Medulla oblongata (tissue), 1 donor: ENCODE data around the gene PAF1.

Experiments used
- DNase-seq: peaks from one replicate; pipeline ENCODE4 v3.0.0-alpha.2; 2015; ENCODE audit errors: extremely low spot score

PAF1 gene

DNA sequence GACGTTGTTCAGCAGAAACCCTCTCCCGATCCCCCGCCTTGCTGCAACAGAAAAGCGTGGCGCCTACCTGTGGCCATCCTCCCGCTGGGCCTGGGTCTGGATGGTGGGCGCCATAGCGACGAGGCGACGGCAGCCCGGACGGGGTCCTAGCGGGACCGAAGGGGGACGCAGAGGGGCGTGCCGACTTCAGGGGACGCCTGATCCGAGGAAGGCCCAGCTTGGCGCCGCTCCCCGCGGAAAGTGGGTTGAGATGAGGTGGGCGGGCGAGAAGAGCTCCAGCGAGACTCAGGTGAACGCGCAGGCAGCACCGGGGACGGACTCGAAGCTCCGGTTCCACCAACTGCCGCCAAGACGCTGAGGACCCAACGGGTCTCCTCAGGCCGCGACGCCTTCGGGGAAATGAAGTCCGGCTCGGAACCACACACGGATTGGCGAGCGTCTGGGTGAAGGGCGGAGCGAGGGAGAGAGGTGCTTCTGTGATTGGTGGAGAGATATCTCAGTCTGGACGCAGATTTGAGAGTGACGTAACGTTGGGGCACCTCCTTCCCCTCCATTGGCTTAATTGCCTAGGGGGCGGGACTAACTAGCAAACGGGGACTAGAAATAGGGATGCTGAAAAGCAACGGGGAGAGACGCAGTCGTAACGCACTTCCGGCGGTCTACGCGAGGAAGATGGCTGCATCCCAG lies at the start of gene PAF1, which contains the start of gene MED29:
TSS of gene PAF1 (minus strand) at position 356 of the 687 bp plus-strand sequence. CDS start at position 114, 242 bp downstream.
TSS of gene MED29 (plus strand) at position 628 of the 687 bp plus-strand sequence. CDS start at position 673, 45 bp downstream.
- peak; percentile 100 for DNase-seq

DNA sequence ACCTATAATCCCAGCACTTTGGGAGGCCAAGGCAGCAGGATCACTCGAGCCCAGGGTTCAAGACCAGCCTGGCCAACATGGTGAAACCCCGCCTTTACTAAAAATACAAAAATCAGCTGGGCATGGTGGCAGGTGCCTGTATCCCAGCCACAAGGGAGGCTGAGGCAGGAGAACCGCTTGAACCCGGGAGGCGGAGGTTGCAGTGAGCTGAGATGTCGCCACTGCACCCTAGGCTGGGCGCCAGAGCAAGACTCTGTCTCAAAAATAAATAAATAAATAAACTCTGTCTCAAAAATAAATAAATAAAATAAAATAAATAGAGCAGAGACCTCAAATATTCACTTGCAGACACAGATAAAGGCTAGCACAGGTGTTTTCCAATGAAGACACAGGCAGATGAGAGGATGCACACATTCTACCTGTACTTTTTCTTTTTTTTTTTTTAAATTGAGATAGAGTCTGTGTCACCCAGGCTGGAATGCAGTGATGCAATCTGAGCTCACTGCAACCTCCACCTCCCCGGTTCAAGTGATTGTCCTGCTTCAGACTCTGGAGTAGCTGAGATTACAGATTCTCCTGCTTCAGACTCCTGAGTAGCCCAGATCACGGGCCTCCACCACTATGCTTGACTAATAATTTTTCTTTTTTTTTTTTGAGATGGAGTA lies 47.5 kb upstream of the PAF1 start:
- no peak for DNase-seq

- DNase-seq: no peak
Observed at GRCh38 chr19:39436350-39436716, 45.4 kb upstream of the PAF1 start.

GRCh38 chr19:39435499-39436349 lies 44.8 kb upstream of the PAF1 start, which contains the start of gene RPS16:
RPS16 (minus strand) TSS chr19:39435949; CDS start chr19:39435895, 54 bp downstream.
- DNase-seq: peak; percentile 98

- DNase-seq: no peak
Observed at GRCh38 chr19:39434123-39435076, 43.5 kb upstream of the PAF1 start.

DNA sequence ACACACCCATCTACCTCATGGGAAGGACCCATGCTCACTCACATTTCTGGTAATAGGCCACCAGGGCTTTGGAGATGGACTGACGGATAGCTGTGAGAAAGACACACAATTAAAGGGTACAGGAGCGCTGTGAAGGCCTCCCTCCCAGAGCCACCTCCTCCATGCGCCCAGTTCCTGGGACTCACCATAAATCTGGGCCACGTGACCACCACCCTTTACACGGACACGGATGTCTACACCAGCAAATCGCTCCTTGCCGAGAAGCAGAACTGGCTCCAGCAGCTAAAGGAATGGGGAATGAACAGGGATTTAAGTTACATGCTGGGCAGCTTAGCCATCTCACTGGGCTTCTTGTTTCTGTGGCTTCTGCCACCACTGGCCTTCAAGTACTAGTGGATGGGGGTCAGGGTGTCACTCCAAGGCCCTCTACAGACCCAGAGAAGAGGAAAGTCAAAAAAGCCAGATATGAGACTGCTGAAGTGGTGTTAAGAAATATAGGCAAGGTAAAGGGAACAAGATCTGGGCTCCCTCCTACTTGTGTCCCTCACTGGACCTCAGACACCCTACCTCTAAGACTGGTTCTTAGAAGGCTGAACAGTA lies 42.7 kb upstream of the PAF1 start:
- no peak for DNase-seq

DNA sequence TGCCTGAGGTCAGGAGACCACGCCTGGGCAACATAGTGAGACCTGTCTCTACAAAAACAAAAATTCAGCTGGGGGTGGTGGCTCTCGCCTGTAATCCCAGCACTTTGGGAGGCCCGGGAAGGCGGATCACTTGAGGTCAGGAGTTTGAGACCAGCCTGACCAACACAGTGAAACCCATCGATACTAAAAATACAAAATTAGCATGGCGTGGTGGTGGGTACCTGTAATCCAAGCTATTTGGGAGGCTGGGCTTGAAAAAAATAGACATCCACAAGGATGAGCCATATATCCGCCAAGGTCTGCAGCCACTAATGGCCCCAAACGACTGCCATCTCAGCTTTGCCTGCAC lies 41.7 kb upstream of the PAF1 start:
- no peak for DNase-seq

DNA sequence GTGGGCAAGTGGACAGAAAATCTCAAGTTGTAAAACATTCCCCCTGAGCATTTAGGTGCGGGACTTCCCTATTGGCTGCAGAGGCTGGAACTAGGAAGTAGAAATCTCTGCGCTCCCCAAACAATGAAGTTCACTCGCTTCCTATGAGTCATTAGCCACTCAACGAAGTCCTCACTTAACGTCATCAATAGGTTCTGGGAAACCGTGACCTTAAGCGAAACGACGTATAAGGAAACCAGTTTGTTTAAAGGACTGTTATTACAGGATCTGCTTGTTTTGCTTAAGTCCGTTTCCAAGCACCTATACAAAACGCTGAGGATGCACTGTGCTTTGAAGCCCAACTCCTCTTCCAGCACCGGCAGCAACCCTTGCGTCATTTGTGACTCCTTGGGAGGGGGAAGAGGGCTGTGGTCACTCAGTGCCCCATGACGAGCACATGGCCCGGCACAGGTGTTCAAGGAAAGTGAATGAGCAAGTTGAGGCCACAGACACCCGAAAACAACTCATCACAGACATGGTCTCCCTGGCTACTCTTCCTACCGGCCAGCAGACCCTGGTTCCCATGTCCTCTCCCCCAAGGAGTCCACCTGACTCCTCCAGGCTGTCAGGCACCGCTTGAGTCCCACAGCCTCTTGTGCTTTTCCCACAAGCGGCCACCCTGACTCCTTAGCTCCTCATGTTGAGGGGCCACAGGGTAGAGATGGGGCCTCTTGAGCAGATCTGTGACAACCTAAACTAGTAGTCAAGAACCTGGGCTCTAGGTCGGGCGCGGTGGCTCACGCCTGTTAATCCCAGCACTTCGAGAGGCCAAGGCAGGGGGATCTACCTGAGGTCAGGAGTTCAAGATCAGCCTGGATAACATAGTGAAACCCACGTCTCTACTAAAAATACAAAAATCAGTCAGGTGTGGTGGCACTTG lies 40.0 kb upstream of the PAF1 start:
- peak; percentile 37 for DNase-seq

- DNase-seq: no peak
Observed at GRCh38 chr19:39428283-39429112, 37.6 kb upstream of the PAF1 start.

- no peak for DNase-seq
Observed at GRCh38 chr19:39427707-39428106, 36.8 kb upstream of the PAF1 start.

DNA sequence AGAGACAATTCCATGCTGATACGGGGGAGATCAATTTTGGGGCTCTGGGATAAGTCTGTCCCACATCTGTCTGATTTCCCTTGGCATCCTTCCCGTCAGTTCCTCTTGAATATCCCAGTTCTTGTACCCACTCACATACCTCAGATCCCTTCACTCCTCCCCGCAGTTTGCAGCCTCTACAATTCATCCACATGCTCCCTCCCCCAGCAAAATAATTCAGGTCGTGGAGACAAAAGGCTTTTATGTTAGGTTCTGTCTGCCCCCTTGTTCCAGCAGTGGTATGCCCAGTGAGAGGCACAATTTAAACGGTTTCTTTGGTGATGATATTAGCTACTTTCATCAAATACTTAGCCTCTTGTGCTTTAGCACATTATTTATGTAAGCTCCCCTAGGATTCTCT lies 35.3 kb upstream of the PAF1 start:
- DNase-seq: peak; percentile 35

DNA sequence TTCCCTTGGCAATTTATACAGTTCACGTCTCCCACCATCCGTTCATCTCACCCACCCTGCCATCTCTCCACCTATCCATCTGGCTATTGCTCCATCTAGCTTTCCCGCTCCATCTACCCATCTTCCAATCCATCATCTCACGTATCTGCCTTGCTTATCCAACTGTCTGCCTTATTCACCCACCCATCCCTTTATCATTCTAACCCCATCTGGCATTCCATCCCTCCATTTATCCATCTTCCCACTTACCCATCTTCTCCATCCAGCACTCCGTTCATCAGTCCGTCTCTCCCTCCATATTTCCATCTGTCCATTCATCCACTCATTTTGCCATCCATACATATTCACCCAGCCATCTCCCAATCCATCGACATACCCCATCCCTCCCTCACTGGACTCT lies 34.8 kb upstream of the PAF1 start:
- no peak for DNase-seq

GRCh38 chr19:39424934-39425333 lies 34.0 kb upstream of the PAF1 start:
- no peak for DNase-seq

GRCh38 chr19:39423258-39424086 lies 32.6 kb upstream of the PAF1 start:
- no peak for DNase-seq

- DNase-seq: no peak
Observed at GRCh38 chr19:39422020-39422419, 31.1 kb upstream of the PAF1 start.

DNA sequence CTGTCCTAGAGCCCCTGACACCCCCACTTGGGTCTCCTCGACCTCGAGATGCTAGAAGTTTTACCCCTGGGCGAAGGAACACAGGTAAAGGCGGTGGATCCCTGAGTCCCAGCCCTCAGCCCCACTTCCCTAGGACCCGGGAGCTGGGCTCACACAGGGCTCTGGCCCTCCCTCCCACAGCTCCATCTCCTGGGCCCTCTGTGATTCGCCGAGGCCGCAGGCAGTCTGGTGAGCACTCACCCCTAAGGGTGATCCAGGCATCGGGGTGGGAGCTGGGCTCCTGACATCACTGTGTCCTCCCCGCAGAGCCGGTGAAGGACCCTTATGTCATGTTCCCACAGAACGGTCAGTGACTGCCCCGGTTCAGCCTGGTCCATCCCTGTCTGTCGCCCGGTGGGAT lies 29.9 kb upstream of the PAF1 start:
- no peak for DNase-seq

DNA sequence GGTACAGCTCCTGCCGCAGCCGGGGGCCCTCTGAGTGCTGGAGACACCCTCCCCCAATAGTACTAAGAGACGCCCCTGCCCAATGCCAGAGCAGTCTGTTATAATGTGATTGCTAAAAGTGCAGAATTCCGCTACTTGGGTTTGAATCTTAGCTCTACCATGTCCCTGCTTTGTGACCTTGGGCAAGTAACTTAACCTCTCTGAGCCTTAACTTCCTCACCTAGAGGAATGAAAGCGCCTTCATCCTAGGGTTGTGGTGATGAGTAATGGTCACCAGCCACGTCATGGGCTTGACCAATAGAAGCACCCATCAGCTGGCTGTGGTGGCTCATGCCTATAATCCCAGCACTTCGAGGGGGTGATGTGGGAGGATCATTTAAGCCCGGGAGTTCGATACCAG lies 28.1 kb upstream of the PAF1 start:
- DNase-seq: no peak
